ENCODE data around the gene LONRF2. TPM values are rescaled to one million over a fixed set of nuclear protein-coding genes. Genes with fewer than 3 reads are reported as not detected.

LONRF2 gene
- total RNA-seq, 2 experiments from 2014 or later, result 0.06 to 0.08 TPM

DNA sequence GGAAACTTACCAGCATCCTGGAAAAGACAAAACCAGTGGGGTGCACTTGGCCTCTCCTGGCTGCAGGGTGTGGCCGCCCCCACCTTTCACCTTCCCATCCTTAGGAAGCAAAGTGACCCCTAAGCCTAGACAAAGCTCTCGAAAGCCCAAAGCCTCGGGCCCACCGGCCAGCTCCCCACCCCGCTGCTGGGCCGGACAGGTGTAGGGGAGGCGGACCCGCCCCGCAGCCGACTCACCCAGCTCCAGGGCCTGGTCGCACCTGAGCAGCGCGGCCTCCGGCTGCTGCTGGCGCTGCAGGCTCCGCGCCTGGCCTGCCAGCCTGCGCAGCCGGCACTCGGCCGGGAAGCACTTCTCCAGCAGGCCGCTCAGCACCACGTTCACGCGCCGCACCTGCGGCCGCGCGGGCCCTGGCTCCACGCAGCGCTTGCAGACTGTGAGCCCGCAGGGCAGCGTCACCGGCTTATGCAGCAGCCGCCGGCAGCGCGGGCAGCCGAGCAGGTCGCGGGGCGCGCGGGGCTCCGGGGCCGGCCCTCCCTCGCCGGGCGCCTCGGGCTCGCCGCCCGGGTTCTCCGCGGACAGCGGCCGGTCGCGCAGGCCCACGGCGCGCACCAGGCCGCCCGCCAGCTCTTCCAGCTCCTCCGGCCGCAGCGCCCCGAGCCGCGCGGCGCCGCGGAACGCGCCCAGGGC is 979 bp downstream of the LONRF2 start:
- Mint-ChIP-seq H3K27me3 (peaks cover 74% of the 10 kb centered on the region), H3K9me3 (peaks cover 8% of the 10 kb centered on the region), H3K27ac (no peak overlapping the region), H3K4me1 (ENCODE audit: low read depth) (no peaks in the 10 kb centered on the region), H3K36me3 (ENCODE audit: low read depth) (no peaks in the 10 kb centered on the region), H3K4me3 (no peak overlapping the region)
- peak in 1 of 14 experiments; percentile 22 for DNase-seq
- no peak for ATAC-seq (ENCODE audit: poor library complexity)
- ChIA-PET POLR2A (no interaction called here), CTCF (no interaction called here)
- Histone ChIP-seq H3K27ac (ENCODE audit: low read depth in 1 of 2, low read length in 2 of 2) (no peak overlapping the region), H3K27me3 (ENCODE audit: control insufficient read depth in 1 of 2, insufficient read depth in 2 of 2, low read length in 2 of 2) (peaks cover 22 to 68% of the 10 kb centered on the region in 2 experiments), H3K4me3 (ENCODE audit: low read length) (no peak overlapping the region), H3K36me3 (ENCODE audit: insufficient read depth, low read length) (no peaks in the 10 kb centered on the region), H3K4me1 (ENCODE audit: insufficient read depth, low read length) (no peaks in the 10 kb centered on the region), H3K9me3 (ENCODE audit: control insufficient read depth in 1 of 2, insufficient read depth in 1 of 2, low read length in 2 of 2) (peaks cover 4 to 17% of the 10 kb centered on the region in 2 experiments)
- intact Hi-C loops (cut with DNase I, micrococcal nuclease), result no loop called here
- TF ChIP-seq, protein P1, sequence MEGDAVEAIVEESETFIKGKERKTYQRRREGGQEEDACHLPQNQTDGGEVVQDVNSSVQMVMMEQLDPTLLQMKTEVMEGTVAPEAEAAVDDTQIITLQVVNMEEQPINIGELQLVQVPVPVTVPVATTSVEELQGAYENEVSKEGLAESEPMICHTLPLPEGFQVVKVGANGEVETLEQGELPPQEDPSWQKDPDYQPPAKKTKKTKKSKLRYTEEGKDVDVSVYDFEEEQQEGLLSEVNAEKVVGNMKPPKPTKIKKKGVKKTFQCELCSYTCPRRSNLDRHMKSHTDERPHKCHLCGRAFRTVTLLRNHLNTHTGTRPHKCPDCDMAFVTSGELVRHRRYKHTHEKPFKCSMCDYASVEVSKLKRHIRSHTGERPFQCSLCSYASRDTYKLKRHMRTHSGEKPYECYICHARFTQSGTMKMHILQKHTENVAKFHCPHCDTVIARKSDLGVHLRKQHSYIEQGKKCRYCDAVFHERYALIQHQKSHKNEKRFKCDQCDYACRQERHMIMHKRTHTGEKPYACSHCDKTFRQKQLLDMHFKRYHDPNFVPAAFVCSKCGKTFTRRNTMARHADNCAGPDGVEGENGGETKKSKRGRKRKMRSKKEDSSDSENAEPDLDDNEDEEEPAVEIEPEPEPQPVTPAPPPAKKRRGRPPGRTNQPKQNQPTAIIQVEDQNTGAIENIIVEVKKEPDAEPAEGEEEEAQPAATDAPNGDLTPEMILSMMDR (IDR thresholded peaks at IDR 0.05), result no peak

DNA sequence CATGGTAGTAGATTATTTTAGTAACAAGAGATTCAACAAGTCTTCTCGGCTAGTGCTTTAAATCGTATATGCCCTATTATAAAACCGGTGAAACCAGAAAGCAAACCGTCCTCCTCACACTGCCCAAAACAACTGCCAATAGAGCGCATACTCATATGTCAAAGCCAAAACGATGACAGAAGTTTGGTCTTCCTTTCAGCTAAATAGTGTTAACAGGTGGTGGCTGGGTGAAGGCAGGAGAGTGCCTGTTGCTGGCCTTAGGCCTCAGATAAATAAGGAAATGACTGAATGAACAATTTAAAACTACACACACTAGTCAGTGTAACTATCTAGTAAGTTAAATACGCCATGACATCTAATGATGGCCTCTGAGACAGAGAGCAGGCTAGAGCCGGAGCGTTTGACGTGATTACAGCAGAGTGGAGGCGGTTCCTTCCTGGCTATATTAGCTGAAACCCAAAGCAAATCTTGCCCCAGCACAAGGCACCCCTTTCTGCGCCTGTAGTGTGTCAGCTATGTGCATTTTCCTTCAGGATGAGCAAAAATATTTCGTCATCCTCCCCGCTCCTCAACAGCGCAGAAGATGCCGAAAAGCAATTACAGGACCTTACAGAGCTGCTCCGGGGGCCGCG is 1.6 kb downstream of the LONRF2 start:
- no peak overlapping the region for H3K27ac Mint-ChIP-seq
- DNase-seq (no peak), ATAC-seq (ENCODE audit: poor library complexity) (no peak)
- no peak overlapping the region for H3K27ac ChIP-seq (ENCODE audit: low read depth in 1 of 2, low read length in 2 of 2)
- peaks cover 22 to 68% of the 10 kb centered on the region in 2 experiments for H3K27me3 ChIP-seq (ENCODE audit: control insufficient read depth in 1 of 2, insufficient read depth in 2 of 2, low read length in 2 of 2)
- ChIA-PET POLR2A (no interaction called here), CTCF (no interaction called here)
- H3K27me3 Mint-ChIP-seq, result peaks cover 78% of the 10 kb centered on the region
- no peaks in the 10 kb centered on the region for H3K36me3 Mint-ChIP-seq (ENCODE audit: low read depth)
- H3K4me1 Mint-ChIP-seq (ENCODE audit: low read depth), result no peaks in the 10 kb centered on the region
- peaks cover 8% of the 10 kb centered on the region for H3K9me3 Mint-ChIP-seq
- H3K36me3 ChIP-seq (ENCODE audit: insufficient read depth, low read length), result no peaks in the 10 kb centered on the region
- no peaks in the 10 kb centered on the region for H3K4me1 ChIP-seq (ENCODE audit: insufficient read depth, low read length)
- H3K4me3 ChIP-seq (ENCODE audit: low read length), result no peak overlapping the region
- H3K9me3 ChIP-seq (ENCODE audit: control insufficient read depth in 1 of 2, insufficient read depth in 1 of 2, low read length in 2 of 2), result peaks cover 4 to 17% of the 10 kb centered on the region in 2 experiments
- intact Hi-C loops (cut with DNase I, micrococcal nuclease), result no loop called here
- H3K4me3 Mint-ChIP-seq, result peak overlapping the region; percentile 6
- TF ChIP-seq, protein P1 (IDR thresholded peaks at IDR 0.05), result no peak

DNA sequence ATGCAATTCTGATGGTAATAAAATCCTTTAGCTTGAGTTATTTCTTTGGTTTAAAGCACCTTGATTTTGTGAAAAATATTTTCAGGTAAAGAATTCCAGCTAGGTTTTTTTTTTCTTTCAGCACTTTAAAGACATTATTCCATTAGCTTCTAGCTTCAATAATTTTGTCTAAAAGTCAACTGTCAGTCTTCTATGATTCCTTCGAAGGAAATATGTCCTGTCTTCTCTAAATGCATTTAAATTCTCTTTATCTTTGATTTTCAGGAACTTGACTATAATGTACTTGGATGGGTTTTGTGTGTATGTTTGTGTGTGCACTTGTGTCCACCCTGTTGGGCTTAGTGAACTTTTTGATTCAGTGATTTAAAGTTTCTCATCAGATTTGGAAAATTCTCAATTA is 4.7 kb downstream of the LONRF2 start:
- Histone ChIP-seq H3K4me3 (ENCODE audit: low read length) (no peak overlapping the region), H3K36me3 (ENCODE audit: insufficient read depth, low read length) (no peaks in the 10 kb centered on the region), H3K9me3 (ENCODE audit: control insufficient read depth in 1 of 2, insufficient read depth in 1 of 2, low read length in 2 of 2) (peaks cover 4 to 17% of the 10 kb centered on the region in 2 experiments), H3K27ac (ENCODE audit: low read depth in 1 of 2, low read length in 2 of 2) (no peak overlapping the region), H3K27me3 (ENCODE audit: control insufficient read depth in 1 of 2, insufficient read depth in 2 of 2, low read length in 2 of 2) (peaks cover 14 to 44% of the 10 kb centered on the region in 2 experiments), H3K4me1 (ENCODE audit: insufficient read depth, low read length) (no peaks in the 10 kb centered on the region)
- ChIA-PET CTCF (no interaction called here), POLR2A (no interaction called here)
- DNase-seq (no peak), ATAC-seq (ENCODE audit: poor library complexity) (no peak)
- TF ChIP-seq, protein P1 (IDR thresholded peaks at IDR 0.05), result no peak
- Mint-ChIP-seq H3K4me1 (ENCODE audit: low read depth) (no peaks in the 10 kb centered on the region), H3K9me3 (peaks cover 8% of the 10 kb centered on the region), H3K27ac (no peak overlapping the region), H3K27me3 (peaks cover 58% of the 10 kb centered on the region), H3K36me3 (ENCODE audit: low read depth) (no peaks in the 10 kb centered on the region), H3K4me3 (no peak overlapping the region)
- intact Hi-C loops (cut with DNase I, micrococcal nuclease), result no loop called here

Measured in CD4-positive, alpha-beta T cell (primary cell).